ENCODE results near the gene SLC25A26. TPM values are rescaled to one million over a fixed set of nuclear protein-coding genes. Genes with fewer than 3 reads are reported as not detected.

SLC25A26 gene
- total RNA-seq, 2 donors from 2014 or later = 17.1 to 17.8 TPM

GRCh38 chr3:66380200-66380932, 159.6 kb downstream of the SLC25A26 start:
- Histone ChIP-seq H3K27me3 (no peaks in the 10 kb centered on the region), H3K9me3 (no peaks in the 10 kb centered on the region), H3K36me3 (peaks cover 29% of the 10 kb centered on the region), H3K4me1 (peaks cover 4% of the 10 kb centered on the region), H3K9ac (ENCODE audit: low read depth in 2 of 2, low read length in 2 of 2) (no peak overlapping the region), H3K27ac (no peak overlapping the region), H3K4me3 (no peak overlapping the region)
- TF ChIP-seq CTCF (IDR thresholded peaks at IDR 0.05) = no peak
- no peak for DNase-seq
- intact Hi-C loops (cut with DNase I) = no loop called here

GRCh38 chr3:66381626-66382025, 160.8 kb downstream of the SLC25A26 start:
- intact Hi-C loops (cut with DNase I) = no loop called here
- Histone ChIP-seq H3K9me3 (no peaks in the 10 kb centered on the region), H3K27ac (no peak overlapping the region), H3K4me1 (peaks cover 4% of the 10 kb centered on the region), H3K4me3 (no peak overlapping the region), H3K27me3 (no peaks in the 10 kb centered on the region), H3K36me3 (peaks cover 29% of the 10 kb centered on the region), H3K9ac (ENCODE audit: low read depth in 2 of 2, low read length in 2 of 2) (no peak overlapping the region)
- no peak for TF ChIP-seq CTCF (IDR thresholded peaks at IDR 0.05)
- no peak for DNase-seq

- no peak for DNase-seq
- no peak for TF ChIP-seq CTCF (IDR thresholded peaks at IDR 0.05)
- intact Hi-C loops (cut with DNase I) = no loop called here
- Histone ChIP-seq H3K9me3 (no peaks in the 10 kb centered on the region), H3K27me3 (no peaks in the 10 kb centered on the region), H3K27ac (no peak overlapping the region), H3K9ac (ENCODE audit: low read depth in 2 of 2, low read length in 2 of 2) (no peak overlapping the region), H3K36me3 (peaks cover 29% of the 10 kb centered on the region), H3K4me3 (no peak overlapping the region), H3K4me1 (peaks cover 4% of the 10 kb centered on the region)
Observed at GRCh38 chr3:66382142-66382541, 161.3 kb downstream of the SLC25A26 start.

- Histone ChIP-seq H3K27ac (no peak overlapping the region), H3K4me1 (peaks cover under 1% of the 10 kb centered on the region), H3K9me3 (no peaks in the 10 kb centered on the region), H3K9ac (ENCODE audit: low read depth in 2 of 2, low read length in 2 of 2) (no peak overlapping the region), H3K36me3 (peaks cover 29% of the 10 kb centered on the region), H3K27me3 (no peaks in the 10 kb centered on the region), H3K4me3 (no peak overlapping the region)
- intact Hi-C loops (cut with DNase I) = no loop called here
- no peak for DNase-seq
- TF ChIP-seq CTCF (IDR thresholded peaks at IDR 0.05) = no peak
Observed at GRCh38 chr3:66383023-66383422, 162.2 kb downstream of the SLC25A26 start.

GRCh38 chr3:66383998-66384745, 163.4 kb downstream of the SLC25A26 start:
- no peak overlapping the region for H3K4me3 ChIP-seq
- intact Hi-C loops (cut with DNase I) = no loop called here
- peak; percentile 14 for DNase-seq
- no peak overlapping the region for H3K27ac ChIP-seq
- H3K36me3 ChIP-seq = peaks cover 29% of the 10 kb centered on the region
- H3K9me3 ChIP-seq = no peaks in the 10 kb centered on the region
- H3K9ac ChIP-seq (ENCODE audit: low read depth in 2 of 2, low read length in 2 of 2) = no peak overlapping the region
- TF ChIP-seq CTCF (IDR thresholded peaks at IDR 0.05) = no peak
- no peaks in the 10 kb centered on the region for H3K4me1 ChIP-seq
- no peaks in the 10 kb centered on the region for H3K27me3 ChIP-seq

Measured in colonic mucosa (tissue), 4 donors.